ENCODE data around the gene STUM.
"Not testable (repeated sequence)": the region's sequence is repeated elsewhere in the genome, so short reads cannot be mapped to it uniquely, and the experiment has no call there.

The STUM gene

DNA sequence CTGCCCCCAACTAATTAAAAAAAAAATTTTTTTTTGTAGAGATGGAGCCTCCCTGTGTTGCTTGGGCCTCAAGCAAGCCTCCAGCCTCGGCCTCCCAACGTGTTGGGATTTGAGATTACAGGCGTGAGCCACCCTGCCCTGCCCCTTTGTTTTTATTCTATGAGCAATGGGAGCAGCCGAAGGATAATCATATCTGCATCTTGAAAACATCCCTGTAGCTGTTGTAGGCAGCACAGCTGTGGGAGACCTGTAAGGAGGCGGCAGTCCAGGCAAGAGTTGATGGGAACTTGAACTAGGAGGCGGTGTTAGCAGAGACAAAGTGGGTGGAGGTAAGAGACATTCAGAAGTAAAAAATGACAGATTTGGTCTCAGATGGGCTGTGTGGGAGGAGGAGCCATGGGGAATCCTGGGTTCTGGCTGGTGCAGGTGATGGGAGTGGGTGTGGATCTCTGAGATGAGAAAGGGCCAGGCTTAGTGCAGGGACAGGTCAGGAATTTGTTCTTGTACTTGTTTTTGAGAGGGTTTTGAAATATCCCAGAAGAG lies 31.3 kb downstream of the STUM start:
- DNase-seq (ENCODE audit: low read depth in 1 of 2, low spot score in 1 of 2) = no peak

DNA sequence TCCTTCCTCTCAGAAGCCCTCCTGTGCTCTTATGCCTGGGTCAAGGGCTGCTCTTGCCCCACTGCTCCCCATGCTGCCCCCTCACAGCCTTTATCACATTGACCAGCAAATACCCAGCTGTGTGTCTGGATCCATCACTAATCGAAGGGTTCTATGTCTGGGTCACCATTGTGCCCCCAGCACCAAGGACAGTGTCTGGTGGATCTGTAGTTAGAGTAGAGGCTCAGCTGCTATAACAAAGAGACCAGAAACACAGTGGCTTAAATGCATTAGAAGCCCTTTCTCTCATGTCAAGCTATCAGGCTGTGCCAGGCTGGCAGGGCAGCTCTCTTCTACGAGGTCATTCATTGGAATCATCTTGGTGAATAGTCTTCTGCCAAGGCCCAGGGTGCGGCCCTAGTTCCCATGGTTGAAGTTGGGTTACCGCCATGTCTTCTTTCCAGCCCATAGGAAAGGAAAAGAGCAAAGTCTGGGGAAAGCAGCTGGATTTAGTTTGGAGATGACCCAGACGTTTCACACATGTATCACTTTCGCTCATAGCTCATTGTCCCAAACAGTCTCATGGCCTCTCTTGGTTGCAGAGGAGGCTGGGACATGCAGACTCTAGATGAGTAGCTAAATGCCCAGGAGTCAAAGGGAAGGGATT lies 32.2 kb downstream of the STUM start:
- no peak for DNase-seq (ENCODE audit: low read depth in 1 of 2, low spot score in 1 of 2)

DNA sequence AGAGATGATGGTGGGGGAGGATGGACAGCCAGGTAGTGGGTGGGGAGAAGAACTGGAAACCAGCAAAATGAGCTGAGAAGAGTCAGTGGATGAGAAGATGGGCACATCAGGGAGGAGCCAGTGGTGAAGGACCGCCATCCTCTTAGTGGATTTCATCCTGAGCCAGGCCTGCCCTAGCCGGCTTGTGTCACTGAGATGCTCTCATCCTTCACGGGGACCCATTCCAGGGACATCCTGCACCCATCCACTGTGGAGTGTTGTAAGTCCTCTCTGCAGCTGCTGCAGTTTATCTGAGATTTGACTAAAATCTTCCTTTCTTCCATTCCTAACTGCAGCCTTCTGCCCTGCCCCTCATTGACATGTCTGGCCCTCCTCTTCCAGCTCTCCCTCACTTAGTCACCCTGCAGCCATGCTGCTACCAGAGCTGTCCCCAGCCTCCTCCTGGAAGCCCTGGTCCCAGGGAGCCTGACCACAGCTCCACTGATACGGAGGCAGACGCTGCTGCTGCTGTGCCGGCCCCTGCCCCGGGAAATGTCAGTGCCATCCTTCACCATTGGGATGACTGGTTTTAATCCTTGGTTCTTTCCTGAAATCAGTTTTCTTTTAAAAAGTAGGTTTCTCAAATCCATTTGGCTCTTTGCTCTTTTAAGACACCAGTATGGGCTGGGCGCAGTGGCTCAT lies 33.2 kb downstream of the STUM start:
- no peak for DNase-seq (ENCODE audit: low read depth in 1 of 2, low spot score in 1 of 2)

DNA sequence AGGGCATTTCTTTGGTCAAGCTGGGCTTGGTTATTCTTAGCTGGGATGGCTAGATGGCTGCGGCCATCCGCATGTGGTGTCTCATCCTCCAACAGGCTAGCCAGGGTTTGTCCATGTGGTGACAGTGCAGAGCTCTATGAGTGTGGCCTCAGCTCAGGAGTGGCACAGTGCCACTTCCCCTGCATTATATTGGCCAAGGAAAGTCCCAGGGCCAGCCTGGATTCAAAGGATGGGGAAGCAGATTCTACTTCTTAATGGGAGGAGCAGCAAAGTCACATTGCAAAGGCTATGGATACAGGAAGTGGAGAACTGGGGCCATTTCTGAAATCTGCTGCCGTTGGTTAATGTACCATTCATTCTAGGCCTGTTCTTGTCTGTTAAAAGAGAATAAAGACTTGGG lies 34.4 kb downstream of the STUM start:
- no peak for DNase-seq (ENCODE audit: low read depth in 1 of 2, low spot score in 1 of 2)

DNA sequence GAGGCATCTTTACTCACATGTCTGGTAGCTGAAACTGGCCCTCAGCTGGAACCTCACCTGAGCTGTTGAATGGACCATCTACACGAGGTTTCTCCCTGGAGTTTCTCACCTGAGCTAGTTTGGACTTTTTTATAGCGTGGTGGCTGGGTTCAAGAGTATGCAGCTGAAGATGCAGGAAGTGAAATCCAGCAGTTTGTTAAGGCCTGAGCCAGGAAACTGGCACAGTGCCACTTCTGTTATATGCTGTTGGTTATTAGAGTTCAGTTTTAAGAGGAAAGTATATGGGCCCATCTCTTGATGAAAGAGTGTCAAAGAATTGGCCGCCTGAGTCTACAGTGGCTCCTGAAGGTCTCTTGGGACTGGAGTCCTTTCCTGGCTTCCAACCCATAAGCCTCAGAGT lies 35.6 kb downstream of the STUM start:
- DNase-seq (ENCODE audit: low read depth in 1 of 2, low spot score in 1 of 2) = no peak

DNA sequence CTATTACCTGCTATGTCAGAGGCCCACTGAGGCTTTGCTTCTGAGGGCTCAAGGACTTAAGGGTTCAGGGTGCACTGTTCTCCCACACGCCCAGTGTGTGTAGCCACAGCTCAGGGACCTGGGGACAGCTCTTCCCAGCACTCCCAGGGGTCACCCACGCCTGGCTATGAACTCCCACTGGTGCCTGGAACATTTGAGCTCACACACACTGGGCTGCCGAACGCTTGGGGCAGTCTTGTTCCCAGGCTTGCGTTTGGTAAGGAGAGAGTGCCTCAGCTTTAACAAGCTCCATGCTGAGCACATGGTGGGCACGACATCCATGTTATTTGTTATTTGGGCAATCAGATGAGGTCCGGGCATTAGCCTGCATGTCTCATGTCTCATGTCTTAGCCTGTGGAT lies 37.6 kb downstream of the STUM start:
- DNase-seq (ENCODE audit: low read depth in 1 of 2, low spot score in 1 of 2) = no peak

DNA sequence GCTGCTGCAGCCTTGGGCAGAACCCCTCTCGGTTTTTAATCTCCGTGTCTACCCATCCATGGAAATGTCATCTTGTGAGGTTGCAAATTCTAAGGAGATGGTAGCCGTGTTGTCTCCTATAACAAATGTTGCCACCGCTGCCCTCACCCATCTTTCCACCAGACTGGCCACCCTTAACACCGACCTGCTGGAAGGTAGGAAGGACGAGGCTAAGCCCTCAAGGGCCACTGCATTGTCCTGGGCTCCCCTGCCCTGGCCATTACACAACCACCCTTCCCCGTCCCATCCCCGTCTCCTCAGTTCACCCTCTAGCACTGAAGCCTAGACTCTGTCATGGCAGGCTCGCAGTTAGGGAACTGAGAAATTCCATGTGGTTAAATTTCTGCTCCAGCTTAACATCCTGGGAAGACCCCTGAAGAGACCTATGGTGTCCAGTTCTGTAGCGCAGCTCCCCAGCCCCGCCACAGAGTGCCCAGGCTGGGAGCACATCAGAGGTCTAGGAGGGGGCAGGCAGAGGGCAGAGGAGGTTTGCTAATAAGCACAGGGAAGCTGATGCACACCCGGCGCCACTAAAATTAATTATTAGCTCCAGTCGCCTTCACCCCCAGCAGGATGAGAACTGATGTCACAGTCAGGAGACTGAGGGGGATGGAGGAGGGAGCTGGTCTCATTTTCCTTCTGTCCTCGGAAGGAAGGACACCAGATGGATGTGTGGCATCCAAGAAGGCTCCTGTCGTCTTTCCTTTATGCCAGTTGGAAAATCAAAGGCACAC lies 38.3 kb downstream of the STUM start:
- DNase-seq (ENCODE audit: low read depth in 1 of 2, low spot score in 1 of 2) = no peak

DNA sequence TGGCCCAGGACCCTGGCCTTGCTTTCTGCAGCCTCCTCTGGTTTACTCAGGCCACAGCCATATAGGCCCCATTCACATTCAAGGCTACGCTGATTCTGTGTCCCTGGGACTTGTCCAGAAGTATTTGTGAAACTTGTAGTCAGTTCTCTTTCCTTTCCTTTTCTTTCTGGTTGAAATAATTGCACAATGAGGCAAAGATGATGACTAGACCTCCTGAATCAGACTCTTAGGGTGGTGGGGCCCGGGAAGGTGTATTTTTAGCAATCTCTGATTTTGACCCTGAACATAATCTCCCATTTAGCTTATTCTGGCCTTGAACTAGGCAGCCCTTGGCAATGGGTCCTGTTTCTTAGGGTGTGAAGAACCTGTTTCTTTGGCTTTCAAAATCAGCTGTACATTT lies 39.9 kb downstream of the STUM start:
- no peak for DNase-seq (ENCODE audit: low read depth in 1 of 2, low spot score in 1 of 2)

DNA sequence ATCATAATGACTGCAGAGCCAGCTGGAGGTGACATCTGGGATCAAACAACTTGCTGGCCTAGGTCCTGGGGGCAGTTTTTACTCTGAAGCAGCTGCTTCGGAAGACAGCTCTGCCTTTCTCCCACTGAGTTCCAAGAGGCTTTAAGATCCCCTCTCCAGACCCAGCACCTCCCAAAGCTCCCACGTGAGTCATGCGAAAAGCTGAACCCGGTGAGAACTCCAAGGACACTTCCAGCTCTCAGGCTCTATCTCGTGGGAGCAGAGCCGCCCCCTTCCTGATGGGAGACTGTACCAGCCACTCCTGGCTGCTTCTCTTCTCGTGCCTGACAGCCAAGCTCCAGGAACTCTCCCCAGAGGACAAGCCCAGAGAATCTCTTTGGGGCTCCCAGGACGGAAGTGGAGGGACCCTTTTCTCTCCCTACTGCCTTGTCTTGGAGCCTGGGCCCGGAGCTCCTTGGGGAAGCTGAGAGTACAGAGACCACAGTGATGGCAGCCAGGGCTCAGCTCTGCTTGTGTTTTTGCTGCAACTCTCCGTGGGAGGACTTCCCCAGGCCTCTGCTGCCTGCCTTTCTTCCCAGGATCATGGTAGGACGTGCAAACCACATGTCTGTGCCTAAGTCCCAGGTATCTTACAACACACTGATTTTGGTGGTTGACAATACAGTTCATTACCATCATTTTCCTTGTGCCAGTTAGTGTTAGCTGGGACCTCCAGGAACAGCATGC lies 40.6 kb downstream of the STUM start:
- DNase-seq (ENCODE audit: low read depth in 1 of 2, low spot score in 1 of 2) = no peak

DNA sequence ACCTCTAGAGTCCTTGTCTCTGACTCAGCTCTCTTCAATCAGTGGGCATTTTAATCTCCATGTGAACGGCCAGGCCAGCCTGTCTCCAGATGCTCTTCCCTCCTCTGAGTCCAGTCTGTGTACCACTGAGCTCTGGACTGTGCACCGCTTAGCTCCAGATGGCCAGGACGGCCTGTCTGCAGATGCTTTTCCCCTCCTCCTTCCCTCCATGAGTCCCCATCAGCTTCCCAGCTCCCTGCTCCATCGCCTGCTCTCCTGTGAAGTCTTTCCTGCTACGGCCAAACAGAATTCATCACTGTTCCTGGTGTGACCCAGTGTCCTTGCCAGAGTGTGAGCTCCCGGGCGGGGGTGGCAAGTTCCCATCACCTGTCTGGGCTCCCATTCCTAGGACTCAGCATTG lies 42.0 kb downstream of the STUM start:
- no peak for DNase-seq (ENCODE audit: low read depth in 1 of 2, low spot score in 1 of 2)

DNA sequence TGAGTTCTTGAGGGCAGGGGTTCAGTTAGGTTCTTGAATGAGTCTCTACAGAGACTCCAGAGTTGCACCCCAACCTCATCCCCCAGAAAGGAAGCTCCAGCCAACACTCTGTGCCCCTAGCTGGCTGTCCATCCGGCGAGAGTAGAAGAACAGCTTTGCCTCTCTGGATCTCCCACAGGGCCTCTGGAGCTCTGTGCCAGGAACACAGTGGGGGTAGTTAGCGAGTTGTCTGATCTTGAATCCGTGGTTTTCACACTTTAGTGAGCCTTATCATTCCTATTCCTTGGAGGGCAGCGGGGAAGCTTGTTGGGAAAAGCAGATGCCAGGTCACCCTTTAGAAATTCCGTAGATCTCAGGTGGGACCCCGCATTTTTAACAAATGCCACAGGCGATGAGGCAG lies 45.0 kb downstream of the STUM start:
- no peak for DNase-seq (ENCODE audit: low read depth in 1 of 2, low spot score in 1 of 2)

DNA sequence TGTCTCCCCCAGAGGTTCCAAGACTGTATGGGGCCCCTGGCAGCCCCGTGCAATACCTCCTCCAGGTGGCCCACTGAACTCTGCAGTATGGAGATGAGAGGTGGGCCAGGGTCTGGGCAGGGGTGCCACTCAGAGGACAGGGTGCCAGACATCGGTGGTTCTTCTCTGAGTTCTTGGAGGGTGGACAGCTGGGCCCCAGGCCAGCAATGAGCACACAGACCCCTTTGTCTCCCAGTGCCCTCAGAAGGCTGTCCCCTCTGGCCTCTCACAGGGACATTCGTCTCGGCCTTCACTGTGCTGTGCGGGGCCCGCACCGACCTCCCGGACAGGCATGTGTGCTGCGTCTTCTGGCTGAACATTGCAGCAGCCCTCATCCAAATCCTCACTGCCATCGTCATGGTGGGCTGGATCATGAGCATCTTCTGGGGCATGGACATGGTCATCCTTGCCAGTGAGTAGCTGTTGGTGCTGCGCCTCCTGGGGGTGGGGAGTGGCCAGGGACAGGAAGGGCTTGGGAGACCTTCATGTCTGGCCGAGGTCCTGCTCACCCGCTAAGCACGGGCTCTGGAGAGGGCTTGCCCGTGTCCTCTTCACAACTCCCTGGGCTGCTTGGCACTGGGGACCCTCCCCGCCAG lies 48.1 kb downstream of the STUM start:
- DNase-seq (ENCODE audit: low read depth in 1 of 2, low spot score in 1 of 2) = no peak

DNA sequence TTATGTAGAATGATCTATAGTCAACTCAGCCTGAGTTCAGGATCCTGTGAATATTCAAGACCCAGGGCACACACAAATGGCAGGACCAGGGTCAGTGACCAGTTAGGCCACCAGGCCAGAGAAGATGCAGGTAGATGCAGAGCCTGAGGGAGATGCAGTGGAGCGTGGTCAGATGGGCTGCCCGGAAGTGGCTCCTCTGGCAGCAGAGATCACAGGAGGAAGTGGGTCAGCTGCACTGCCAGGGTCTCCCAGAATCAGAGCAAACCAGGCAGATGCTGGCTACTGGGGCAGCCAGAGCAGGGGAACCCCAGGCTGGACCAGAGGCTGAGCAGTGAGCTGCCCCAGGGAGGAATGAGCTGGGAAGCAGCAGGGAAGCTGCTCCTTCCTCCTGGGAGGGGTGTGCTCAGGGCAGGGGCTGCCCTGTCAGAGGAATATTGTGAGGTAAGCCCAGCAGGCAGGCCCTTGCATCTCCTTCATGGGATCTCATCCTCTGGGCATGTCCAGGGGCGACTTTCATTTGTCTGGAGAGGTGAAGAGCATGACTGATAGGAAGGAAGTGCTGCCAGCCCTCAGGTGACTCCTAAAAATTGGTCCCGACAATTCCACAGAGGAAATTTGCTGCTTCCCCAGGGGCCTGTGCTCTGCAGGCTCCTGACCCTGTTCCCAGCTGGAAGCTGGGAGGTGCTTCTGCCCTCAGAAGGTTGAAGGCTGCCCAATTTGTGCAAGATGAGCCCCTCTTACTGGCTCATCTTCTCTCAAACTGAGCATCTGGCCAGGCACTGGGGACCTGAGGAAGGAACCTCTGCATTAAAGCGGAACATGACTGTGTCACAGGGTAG lies 49.3 kb downstream of the STUM start:
- DNase-seq (ENCODE audit: low read depth in 1 of 2, low spot score in 1 of 2) = no peak

DNA sequence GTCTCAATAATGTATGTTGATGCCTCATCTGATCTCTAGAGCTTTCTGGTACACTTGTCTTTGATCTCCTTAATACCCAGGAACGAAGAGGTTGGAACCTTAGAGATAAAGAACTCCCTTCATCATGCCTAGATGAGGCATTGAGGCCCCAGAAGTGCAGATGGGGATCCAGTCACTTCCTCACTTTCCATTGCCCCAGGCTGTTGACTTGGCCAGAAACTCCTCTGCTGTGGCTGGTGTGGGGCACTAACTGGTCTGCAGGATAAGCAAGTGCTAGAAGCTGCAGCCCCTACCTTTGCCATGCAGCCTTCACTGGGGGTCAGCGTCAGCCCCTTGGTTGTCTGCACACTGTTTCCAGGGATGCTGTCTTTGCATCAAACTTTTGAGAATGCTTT lies 49.9 kb downstream of the STUM start:
- no peak for DNase-seq (ENCODE audit: low read depth in 1 of 2, low spot score in 1 of 2)

DNA sequence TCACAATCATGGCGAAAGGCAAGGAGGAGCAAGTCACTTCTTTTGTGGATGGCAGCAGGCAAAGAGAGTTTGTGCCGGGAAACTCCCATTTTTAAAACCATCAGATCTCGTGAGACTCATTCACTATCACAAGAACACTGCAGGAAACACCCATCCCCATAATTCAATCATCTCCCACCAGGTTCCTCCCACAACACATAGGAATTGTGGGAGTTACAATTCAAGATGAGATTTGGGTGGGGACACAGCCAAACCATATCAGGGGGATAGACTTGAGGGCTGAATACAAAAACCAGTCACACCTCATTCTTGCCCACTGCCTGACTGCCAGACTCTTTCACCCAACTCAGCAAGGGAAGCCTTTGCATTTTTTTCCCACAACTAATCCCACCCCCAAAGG lies 50.4 kb downstream of the STUM start:
- DNase-seq (ENCODE audit: low read depth in 1 of 2, low spot score in 1 of 2) = not testable (repeated sequence)

DNA sequence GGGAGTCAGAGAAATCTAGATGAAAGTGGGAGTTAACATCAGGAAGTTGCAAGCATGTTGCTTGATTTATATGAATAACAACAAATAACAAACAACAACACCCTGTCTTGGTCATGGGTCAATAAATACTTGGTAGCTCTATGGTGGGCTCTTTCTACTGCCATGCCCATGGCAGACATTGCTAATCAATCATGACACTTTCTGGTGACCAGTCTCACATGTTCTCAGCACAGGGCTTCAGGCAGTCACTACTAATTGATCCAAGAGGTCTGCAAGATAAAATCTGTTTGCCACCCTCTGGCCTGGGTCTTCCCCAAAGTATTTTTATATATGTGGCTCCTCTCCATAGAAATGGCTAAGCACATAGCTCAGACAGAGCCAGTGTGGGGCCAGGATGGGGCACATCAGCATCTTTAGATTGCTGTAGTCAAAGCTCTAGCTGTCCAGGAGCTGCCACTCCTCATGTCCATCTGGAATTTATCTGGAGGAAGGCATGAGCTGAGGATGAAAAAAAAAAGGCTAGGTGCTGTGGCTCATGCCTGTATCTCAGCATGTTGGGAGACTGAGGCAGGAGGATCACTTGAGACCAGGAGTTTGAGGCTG lies 51.2 kb downstream of the STUM start:
- no peak for DNase-seq (ENCODE audit: low read depth in 1 of 2, low spot score in 1 of 2)

DNA sequence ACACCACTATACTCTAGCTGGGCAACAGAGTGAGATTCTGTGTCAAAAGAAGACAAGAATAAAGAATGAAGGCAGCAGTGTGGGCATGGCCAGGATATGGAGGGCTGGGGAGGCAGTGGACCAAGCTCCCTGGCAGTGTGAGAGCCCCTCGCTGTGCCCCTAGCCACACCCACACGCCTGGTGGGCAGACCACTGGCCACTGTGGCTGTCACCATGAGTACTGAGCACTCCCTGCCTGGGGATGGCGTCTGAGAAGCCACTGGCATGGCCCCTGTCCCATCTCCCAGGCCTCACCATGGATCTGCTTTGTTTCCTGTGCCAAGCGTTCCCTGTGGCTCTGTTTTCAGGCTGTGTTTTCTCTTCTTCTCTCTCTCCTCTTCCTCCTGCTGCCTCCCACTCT lies 51.7 kb downstream of the STUM start:
- no peak for DNase-seq (ENCODE audit: low read depth in 1 of 2, low spot score in 1 of 2)

DNA sequence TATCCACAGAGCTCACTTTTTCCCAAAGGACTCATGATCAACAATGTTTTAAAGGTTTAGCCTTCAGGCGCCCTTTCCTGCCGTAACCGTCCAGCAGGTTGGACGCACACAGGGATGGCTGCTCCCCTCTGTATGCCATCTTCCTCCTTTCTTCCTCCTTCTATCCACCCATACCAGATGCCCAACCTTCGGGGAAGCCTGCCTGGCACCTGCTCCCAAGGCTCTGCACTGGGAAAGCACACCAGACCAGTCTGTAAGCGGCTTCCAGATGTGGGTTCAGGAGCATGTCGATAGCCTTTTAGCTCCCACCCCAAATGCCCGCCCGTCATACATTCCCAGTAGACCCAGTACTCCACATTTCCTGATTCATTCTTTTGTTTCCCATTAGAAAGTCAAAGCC lies 52.9 kb downstream of the STUM start:
- DNase-seq (ENCODE audit: low read depth in 1 of 2, low spot score in 1 of 2) = no peak

DNA sequence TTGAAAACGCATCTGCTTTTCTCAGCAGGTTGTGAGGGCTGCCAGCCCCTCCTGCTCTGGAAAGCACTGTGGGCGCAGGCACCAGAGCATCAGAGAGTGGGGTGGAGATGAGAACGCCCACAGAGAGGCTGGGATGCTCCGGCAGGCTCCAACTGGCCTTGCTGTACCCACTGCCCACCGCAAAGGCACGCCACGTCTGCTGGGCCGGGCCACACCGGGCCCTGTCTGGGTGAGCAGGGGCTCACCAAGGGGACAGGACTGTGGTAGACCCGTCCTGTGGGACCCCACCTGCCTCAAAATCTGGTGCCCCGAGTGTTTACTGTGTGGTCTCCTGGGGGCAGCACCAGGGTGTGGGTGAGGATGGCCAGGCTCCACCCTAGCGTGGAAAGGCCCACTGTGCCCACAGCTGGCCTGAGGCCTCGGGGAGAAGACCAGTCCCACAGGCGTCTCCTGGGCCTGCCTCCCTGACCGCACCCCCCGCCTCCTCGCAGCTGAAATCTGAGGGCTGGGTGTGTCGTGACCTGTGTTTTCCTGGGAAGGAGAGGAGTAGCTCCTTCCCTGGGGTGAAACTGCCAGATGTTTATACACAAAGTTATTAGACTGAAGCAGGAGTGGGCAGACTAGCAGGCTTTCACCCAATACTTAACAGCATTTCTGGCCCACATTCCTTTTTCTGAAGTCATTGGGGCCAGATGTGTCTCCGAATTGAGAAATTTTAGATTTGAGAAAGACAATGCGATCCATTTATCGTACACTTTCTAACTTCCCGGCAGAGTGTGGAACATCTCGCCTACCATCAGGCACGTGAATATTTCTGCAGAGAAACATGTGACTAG lies 53.8 kb downstream of the STUM start:
- DNase-seq (ENCODE audit: low read depth in 1 of 2, low spot score in 1 of 2) = no peak
